Coronary artery (tissue), 2 donors: ENCODE data around the gene METRN.

ENCODE experiments used
- DNase-seq: peaks from one replicate; pipeline ENCODE4 v3.0.0-alpha.2; 2017; ENCODE audit warnings: low spot score
- H3K27ac ChIP-seq, 2 donors: fragments of 200-600 bp; sonication (generic); one replicate each; pipeline ENCODE4 v1.5.1; 2016 to 2019
- H3K4me3 ChIP-seq: fragments of 200-600 bp; sonication (generic); 2 replicates; pipeline ENCODE4 v1.5.1; 2016; ENCODE audit warnings: mild to moderate bottlenecking, moderate library complexity
- TF ChIP-seq, protein P1 (sequence below): fragments of 200-600 bp; sonication (generic); IDR thresholded peaks from one replicate; pipeline ENCODE4 v1.5.1; 2019; ENCODE audit warnings: antibody characterized with exemption

The METRN gene

DNA sequence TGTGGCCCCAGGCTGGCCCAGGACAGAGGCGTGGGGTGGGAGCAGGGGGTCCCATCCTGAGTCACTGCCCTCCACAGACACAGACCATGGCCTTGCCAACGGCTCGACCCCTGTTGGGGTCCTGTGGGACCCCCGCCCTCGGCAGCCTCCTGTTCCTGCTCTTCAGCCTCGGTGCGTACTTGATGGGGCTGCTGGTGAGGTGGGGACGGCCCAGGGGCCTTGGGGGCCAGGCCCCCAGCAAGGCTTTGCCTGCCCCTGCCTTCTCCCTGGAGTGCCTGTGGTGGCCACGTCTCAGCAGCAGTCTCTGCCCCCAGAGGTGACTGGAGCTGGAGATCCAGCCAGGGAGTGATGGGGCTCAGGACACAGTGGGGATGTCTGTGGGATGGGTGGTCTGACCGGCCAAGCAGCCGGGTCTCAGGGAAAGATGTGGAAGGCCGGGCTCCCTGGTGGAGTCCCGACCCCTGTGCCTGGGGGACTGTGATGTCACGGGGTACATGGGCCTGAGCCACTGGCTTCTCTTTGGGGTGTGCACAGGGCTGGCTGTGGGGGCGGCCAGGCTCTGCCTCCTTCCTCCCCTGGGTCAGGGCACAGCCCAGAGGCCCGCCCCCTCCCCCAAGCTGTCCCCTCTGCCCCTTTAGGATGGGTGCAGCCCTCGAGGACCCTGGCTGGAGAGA is 47.8 kb downstream of the METRN start:
- no peak for DNase-seq
- TF ChIP-seq, protein P1, sequence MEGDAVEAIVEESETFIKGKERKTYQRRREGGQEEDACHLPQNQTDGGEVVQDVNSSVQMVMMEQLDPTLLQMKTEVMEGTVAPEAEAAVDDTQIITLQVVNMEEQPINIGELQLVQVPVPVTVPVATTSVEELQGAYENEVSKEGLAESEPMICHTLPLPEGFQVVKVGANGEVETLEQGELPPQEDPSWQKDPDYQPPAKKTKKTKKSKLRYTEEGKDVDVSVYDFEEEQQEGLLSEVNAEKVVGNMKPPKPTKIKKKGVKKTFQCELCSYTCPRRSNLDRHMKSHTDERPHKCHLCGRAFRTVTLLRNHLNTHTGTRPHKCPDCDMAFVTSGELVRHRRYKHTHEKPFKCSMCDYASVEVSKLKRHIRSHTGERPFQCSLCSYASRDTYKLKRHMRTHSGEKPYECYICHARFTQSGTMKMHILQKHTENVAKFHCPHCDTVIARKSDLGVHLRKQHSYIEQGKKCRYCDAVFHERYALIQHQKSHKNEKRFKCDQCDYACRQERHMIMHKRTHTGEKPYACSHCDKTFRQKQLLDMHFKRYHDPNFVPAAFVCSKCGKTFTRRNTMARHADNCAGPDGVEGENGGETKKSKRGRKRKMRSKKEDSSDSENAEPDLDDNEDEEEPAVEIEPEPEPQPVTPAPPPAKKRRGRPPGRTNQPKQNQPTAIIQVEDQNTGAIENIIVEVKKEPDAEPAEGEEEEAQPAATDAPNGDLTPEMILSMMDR: no peak
- no peak overlapping the region for H3K4me3 ChIP-seq

DNA sequence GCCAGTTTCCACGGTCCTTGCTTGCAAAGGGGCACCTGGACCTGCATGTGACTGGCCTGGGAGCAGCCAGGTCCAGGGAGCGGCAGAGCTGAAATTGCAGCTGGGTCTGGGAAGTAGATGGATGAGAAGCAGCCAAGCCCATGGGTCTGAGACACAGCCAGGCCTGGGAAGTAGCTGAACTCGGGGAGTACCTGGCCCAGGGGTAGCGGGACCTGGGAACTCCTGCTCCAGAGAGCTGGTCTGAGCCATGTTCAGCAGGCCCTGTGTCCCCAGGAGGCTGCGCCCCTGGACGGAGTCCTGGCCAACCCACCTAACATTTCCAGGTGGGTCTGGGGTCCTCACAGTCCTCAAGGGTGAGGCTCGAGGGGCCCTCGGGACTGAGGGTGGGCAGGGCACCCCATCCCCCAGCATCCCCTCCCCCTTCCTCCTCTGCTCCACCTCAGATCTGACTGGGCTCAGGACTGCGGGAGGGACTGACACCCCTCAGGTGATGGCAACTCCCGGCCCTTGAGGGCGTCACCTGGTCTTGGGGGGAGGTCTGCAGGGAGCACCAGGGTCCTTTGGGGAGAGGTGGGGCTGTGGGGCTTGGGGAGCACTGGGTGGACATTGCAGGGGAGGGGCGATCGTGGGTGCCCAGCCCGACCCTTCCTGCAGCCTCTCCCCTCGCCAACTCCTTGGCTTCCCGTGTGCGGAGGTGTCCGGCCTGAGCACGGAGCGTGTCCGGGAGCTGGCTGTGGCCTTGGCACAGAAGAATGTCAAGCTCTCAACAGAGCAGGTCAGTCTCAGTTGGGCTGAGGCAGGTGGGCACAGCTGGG is 48.7 kb downstream of the METRN start:
- no peak for DNase-seq
- H3K27ac ChIP-seq: no peak overlapping the region
- no peak overlapping the region for H3K4me3 ChIP-seq
- TF ChIP-seq, protein P1: no peak

More for the DNA sequence above, 47.8 kb downstream of the METRN start:
- H3K27ac ChIP-seq: no peak overlapping the region

DNA sequence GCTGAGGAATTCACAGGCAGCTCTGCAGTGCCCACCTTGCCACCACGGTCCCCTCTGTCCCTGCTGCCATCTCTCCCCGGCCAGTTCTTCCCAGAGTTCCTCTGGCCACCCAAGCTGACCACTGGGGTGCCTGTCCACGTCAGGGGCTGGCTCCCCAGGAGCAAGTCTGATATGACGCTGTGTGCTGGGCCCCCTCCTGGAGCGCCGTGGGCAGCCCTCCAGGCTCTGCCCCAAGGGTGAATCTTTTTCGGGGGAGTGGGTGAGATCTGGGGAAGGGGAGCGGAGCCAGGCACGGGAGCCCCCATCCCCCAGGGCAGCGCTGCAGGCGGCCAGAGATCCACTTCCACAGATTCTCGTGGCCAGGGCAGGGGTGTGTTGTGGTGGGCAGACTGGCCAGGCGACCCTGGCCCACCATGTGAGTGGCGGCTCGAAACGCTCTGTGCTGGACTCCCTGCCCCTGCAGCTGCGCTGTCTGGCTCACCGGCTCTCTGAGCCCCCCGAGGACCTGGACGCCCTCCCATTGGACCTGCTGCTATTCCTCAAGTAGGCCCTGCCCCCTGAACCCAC is 49.3 kb downstream of the METRN start:
- Histone ChIP-seq H3K4me3 (no peak overlapping the region), H3K27ac (no peak overlapping the region)
- TF ChIP-seq, protein P1: no peak
- no peak for DNase-seq

DNA sequence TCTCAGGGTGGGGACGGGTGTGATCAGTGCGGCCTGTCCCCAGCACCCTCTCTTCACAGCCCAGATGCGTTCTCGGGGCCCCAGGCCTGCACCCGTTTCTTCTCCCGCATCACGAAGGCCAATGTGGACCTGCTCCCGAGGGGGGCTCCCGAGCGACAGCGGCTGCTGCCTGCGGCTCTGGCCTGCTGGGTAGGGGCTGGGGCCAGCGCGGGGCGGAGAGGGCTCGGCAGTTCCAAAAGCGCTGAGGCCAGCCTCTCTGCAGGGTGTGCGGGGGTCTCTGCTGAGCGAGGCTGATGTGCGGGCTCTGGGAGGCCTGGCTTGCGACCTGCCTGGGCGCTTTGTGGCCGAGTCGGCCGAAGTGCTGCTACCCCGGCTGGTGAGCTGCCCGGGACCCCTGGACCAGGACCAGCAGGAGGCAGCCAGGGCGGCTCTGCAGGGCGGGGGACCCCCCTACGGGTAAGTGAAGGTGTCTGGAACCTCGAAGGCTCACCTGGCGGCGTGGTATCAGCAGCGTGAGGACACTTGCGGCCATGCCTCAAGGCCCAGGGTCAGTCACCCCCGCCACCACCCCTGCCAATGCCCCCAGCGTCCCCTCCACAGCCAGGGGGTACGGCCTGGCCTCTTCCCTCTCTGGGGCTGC is 50.0 kb downstream of the METRN start:
- Histone ChIP-seq H3K4me3 (no peak overlapping the region), H3K27ac (no peak overlapping the region)
- TF ChIP-seq, protein P1: no peak
- no peak for DNase-seq

DNA sequence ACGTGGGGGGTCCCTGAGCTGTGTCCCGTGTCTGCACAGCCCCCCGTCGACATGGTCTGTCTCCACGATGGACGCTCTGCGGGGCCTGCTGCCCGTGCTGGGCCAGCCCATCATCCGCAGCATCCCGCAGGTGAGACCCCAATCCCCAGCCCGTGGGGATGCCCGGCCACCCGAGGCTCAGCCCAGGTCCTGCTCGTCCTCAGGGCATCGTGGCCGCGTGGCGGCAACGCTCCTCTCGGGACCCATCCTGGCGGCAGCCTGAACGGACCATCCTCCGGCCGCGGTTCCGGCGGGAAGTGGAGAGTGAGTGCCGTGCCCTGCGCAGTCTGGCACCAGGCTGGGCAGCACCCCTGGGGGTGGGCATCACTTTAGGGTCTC is 50.6 kb downstream of the METRN start:
- no peak overlapping the region for H3K4me3 ChIP-seq
- no peak for DNase-seq
- TF ChIP-seq, protein P1: no peak
- H3K27ac ChIP-seq: no peak overlapping the region

DNA sequence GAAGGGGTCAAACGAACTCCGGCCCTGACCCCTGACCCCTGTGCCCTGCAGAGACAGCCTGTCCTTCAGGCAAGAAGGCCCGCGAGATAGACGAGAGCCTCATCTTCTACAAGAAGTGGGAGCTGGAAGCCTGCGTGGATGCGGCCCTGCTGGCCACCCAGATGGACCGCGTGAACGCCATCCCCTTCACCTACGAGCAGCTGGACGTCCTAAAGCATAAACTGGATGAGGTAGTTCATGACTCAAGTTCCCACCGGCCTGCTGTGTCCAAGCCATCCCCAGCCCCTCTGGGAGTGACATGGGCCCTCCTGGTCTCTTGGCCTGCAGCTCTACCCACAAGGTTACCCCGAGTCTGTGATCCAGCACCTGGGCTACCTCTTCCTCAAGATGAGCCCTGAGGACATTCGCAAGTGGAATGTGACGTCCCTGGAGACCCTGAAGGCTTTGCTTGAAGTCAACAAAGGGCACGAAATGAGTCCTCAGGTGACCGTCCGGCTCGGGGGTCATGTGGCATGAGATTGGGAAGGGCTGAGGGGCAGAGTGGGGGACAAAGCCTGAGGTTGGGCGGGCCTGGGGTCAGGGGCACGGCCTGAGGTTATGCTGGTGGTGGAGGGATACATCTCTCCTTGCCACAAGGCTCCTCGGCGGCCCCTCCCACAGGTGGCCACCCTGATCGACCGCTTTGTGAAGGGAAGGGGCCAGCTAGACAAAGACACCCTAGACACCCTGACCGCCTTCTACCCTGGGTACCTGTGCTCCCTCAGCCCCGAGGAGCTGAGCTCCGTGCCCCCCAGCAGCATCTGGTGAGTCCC is 51.3 kb downstream of the METRN start:
- DNase-seq: no peak
- TF ChIP-seq, protein P1: no peak
- Histone ChIP-seq H3K27ac (no peak overlapping the region), H3K4me3 (no peak overlapping the region)
